MM.1S (cell line): ENCODE data around the gene POLA2.

Experiments
- DNase-seq: peaks from one replicate; pipeline ENCODE4 v3.0.0-alpha.2; 2015
- H2AFZ ChIP-seq: fragments of 300-600 bp; sonication (generic); 2 replicates; pipeline ENCODE4 v1.6.0; 2016; ENCODE audit warnings: antibody characterized with exemption, low read length
- H3F3A ChIP-seq: fragments of 300-600 bp; sonication (generic); 2 replicates; pipeline ENCODE4 v1.6.1; 2016; ENCODE audit warnings: mild to moderate bottlenecking, antibody characterized with exemption, low read length, moderate library complexity, mixed read lengths; ENCODE audit not compliant: insufficient read depth
- H3K27ac ChIP-seq: fragments of 300-600 bp; sonication (generic); 2 replicates; pipeline ENCODE4 v1.5.1; 2016; ENCODE audit warnings: mild to moderate bottlenecking, low read length
- H3K27me3 ChIP-seq: fragments of 300-600 bp; sonication (generic); replicated peaks from 2 replicates; pipeline ENCODE4 v1.6.0; 2016; ENCODE audit warnings: low read length; ENCODE audit not compliant: insufficient read depth
- H3K36me3 ChIP-seq: fragments of 300-600 bp; sonication (generic); replicated peaks from 2 replicates; pipeline ENCODE4 v1.6.1; 2016; ENCODE audit warnings: mild to moderate bottlenecking, low read length, mixed read lengths; ENCODE audit not compliant: insufficient read depth
- H3K4me1 ChIP-seq: fragments of 300-600 bp; sonication (generic); 2 replicates; pipeline ENCODE4 v1.6.1; 2016; ENCODE audit warnings: low read length, mixed read lengths
- H3K4me2 ChIP-seq: fragments of 300-600 bp; sonication (generic); 2 replicates; pipeline ENCODE4 v1.6.0; 2016; ENCODE audit warnings: low read depth, low read length
- H3K4me3 ChIP-seq: fragments of 300-600 bp; sonication (generic); 2 replicates; pipeline ENCODE4 v1.5.1; 2016; ENCODE audit warnings: low read length, mixed read lengths
- H3K79me2 ChIP-seq: fragments of 300-600 bp; sonication (generic); 2 replicates; pipeline ENCODE4 v1.6.1; 2016; ENCODE audit warnings: mixed run types, low read length, mixed read lengths
- H3K9ac ChIP-seq: fragments of 300-600 bp; sonication (generic); 2 replicates; pipeline ENCODE4 v1.6.1; 2016; ENCODE audit warnings: low read length, mixed read lengths
- H3K9me2 ChIP-seq: fragments of 300-600 bp; sonication (generic); replicated peaks from 2 replicates; pipeline ENCODE4 v1.6.1; 2016; ENCODE audit warnings: mild to moderate bottlenecking, low read length, mixed read lengths; ENCODE audit not compliant: insufficient read depth
- H3K9me3 ChIP-seq: fragments of 300-600 bp; sonication (generic); replicated peaks from 2 replicates; pipeline ENCODE4 v1.6.1; 2016; ENCODE audit warnings: mild to moderate bottlenecking, low read length, mixed read lengths; ENCODE audit not compliant: insufficient read depth
- H4K20me1 ChIP-seq: fragments of 300-600 bp; sonication (generic); 2 replicates; pipeline ENCODE4 v1.6.1; 2016; ENCODE audit warnings: mild to moderate bottlenecking, low read length, moderate library complexity, mixed read lengths; ENCODE audit not compliant: insufficient read depth
- CTCF ChIP-seq: fragments of 300-600 bp; sonication (generic); IDR thresholded peaks from 2 replicates; pipeline ENCODE4 v1.5.1; 2016; ENCODE audit warnings: antibody characterized with exemption, low read length, mixed read lengths
- EZH2 ChIP-seq: fragments of 300-600 bp; sonication (generic); optimal IDR thresholded peaks from 2 replicates; pipeline ENCODE3; 2017; ENCODE audit warnings: low read depth, mild to moderate bottlenecking, antibody characterized with exemption, low read length, mixed read lengths
- EZH2phosphoT487 ChIP-seq: fragments of 300-600 bp; sonication (generic); IDR thresholded peaks from 2 replicates; pipeline ENCODE4 v1.6.1; 2018; ENCODE audit warnings: antibody characterized with exemption, low read length

POLA2 gene

DNA sequence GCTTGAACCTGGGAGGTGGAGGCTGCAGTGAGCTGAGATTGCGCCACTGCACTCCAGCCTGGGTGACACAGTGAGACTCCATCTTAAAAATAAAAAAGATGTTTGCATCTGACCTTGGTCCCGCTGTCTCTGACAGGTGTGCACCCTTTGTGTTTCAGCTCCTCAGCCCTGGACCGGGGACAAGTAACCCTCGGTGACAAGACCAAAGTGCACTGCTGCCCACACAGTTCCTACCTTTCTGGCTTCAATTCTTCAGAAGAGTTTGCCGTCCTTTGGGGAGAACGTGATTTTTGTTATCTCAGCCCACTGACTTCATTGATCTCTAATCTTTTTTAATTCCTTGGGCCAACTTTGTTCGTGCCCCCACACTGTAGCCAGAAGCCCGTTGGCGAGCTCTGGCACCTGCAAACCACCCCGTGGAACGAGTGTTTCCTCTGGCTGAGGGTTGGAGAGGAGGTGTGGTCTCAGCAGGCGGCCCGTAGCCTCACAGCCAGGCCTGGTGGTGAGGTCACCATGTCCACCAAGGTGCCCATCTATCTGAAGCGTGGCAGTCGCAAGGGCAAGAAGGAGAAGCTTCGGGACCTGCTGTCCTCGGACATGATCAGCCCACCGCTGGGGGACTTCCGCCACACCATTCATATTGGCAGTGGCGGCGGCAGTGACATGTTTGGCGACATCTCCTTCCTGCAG is 58.8 kb downstream of the POLA2 start:
- TF ChIP-seq EZH2phosphoT487 (no peak), CTCF (no peak), EZH2 (no peak)
- Histone ChIP-seq H3K4me2 (no peak overlapping the region), H4K20me1 (no peaks in the 10 kb centered on the region), H3K4me1 (no peaks in the 10 kb centered on the region), H2AFZ (no peak overlapping the region), H3K4me3 (no peak overlapping the region), H3K27ac (no peak overlapping the region), H3K9me2 (no peaks in the 10 kb centered on the region), H3K79me2 (no peaks in the 10 kb centered on the region), H3F3A (no peaks in the 10 kb centered on the region), H3K9ac (no peak overlapping the region), H3K9me3 (no peaks in the 10 kb centered on the region), H3K36me3 (no peaks in the 10 kb centered on the region), H3K27me3 (no peaks in the 10 kb centered on the region; the same call in 1 of the 2 replicates)
- no peak for DNase-seq

- no peaks in the 10 kb centered on the region for H3K9me2 ChIP-seq
- H3K9ac ChIP-seq: no peak overlapping the region
- H3K4me2 ChIP-seq: no peak overlapping the region
- no peaks in the 10 kb centered on the region for H3K9me3 ChIP-seq
- no peak for DNase-seq
- H3K36me3 ChIP-seq: no peaks in the 10 kb centered on the region
- H3K27me3 ChIP-seq: no peaks in the 10 kb centered on the region; the same call in 1 of the 2 replicates
- H3K79me2 ChIP-seq: no peaks in the 10 kb centered on the region
- no peak overlapping the region for H3K27ac ChIP-seq
- H3K4me3 ChIP-seq: no peak overlapping the region
- TF ChIP-seq EZH2: no peak
- no peaks in the 10 kb centered on the region for H3F3A ChIP-seq
- no peaks in the 10 kb centered on the region for H4K20me1 ChIP-seq
- no peak overlapping the region for H2AFZ ChIP-seq
- no peaks in the 10 kb centered on the region for H3K4me1 ChIP-seq
Measured at GRCh38 chr11:65321076-65321475, 59.3 kb downstream of the POLA2 start.

- Histone ChIP-seq H3K9ac (no peak overlapping the region), H3K4me2 (no peak overlapping the region), H3K9me2 (no peaks in the 10 kb centered on the region), H3K9me3 (no peaks in the 10 kb centered on the region), H4K20me1 (no peaks in the 10 kb centered on the region), H3K27ac (no peak overlapping the region), H2AFZ (no peak overlapping the region), H3F3A (no peaks in the 10 kb centered on the region), H3K36me3 (no peaks in the 10 kb centered on the region), H3K79me2 (no peaks in the 10 kb centered on the region), H3K4me3 (no peak overlapping the region), H3K27me3 (no peaks in the 10 kb centered on the region), H3K4me1 (no peaks in the 10 kb centered on the region)
- no peak for TF ChIP-seq CTCF
- no peak for TF ChIP-seq EZH2
- no peak for TF ChIP-seq EZH2phosphoT487
- no peak for DNase-seq
Measured at GRCh38 chr11:65321828-65322485, 60.2 kb downstream of the POLA2 start.

DNA sequence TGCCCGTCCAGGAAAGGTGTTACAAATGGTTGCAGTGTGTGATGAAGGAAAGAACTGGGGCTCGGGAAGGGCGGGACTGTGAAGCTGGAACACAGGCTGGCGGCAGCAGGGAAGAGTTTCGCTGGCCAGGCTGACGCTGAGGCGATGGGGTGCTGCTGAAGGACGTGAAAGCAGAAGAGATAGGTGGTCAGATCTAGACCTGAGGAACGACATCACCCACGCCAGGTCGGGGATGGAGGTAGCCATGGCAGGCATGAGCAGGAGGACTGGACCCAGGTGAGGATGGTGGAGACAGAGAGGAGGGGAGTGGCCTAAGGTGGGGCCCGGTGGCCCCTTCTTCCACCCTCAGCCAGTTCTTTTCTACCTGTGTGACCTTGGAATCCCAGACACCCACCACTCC is 62.1 kb downstream of the POLA2 start:
- TF ChIP-seq CTCF (no peak), EZH2 (no peak), EZH2phosphoT487 (no peak)
- Histone ChIP-seq H3K27ac (no peak overlapping the region), H3K79me2 (no peaks in the 10 kb centered on the region), H3K27me3 (no peaks in the 10 kb centered on the region), H3K4me3 (no peak overlapping the region), H3K36me3 (no peaks in the 10 kb centered on the region), H4K20me1 (no peaks in the 10 kb centered on the region), H3K9ac (no peak overlapping the region), H3K9me2 (no peaks in the 10 kb centered on the region), H3K4me1 (no peaks in the 10 kb centered on the region), H2AFZ (no peak overlapping the region), H3K4me2 (no peak overlapping the region), H3K9me3 (no peaks in the 10 kb centered on the region), H3F3A (no peaks in the 10 kb centered on the region)
- DNase-seq: no peak
